ENCODE results near the gene PCDHGB5.
"Not testable (repeated sequence)": the region's sequence is repeated elsewhere in the genome, so short reads cannot be mapped to it uniquely, and the experiment has no call there.

The PCDHGB5 gene

GRCh38 chr5:141398608-141399007 is 861 bp downstream of the PCDHGB5 start:
- no peak for DNase-seq (ENCODE audit: low read depth, low spot score)
- H3K36me3 ChIP-seq (ENCODE audit: insufficient read depth, insufficient read length, low read length) = no peaks in the 10 kb centered on the region
- no peak overlapping the region for H3K9ac ChIP-seq (ENCODE audit: insufficient read length, low read depth)
- H3K4me1 ChIP-seq (ENCODE audit: insufficient read depth, insufficient read length) = no peaks in the 10 kb centered on the region
- H3K4me3 ChIP-seq (ENCODE audit: insufficient read length, low read depth) = no peak overlapping the region
- TF ChIP-seq YY1 (IDR thresholded peaks at IDR 0.05; ENCODE audit: insufficient read depth, insufficient read length) (no peak), ZNF274 (IDR thresholded peaks at IDR 0.05; ENCODE audit: low read depth, low read length) (no peak), SUZ12 (IDR thresholded peaks at IDR 0.05; ENCODE audit: extremely low read depth, insufficient read depth, insufficient read length) (no peak)
- H3K9me3 ChIP-seq (ENCODE audit: insufficient read depth, low read length) = peaks cover 8% of the 10 kb centered on the region; the same call in 1 of the 2 replicates
- no peaks in the 10 kb centered on the region for H3K27me3 ChIP-seq (ENCODE audit: insufficient read depth, insufficient read length)

DNA sequence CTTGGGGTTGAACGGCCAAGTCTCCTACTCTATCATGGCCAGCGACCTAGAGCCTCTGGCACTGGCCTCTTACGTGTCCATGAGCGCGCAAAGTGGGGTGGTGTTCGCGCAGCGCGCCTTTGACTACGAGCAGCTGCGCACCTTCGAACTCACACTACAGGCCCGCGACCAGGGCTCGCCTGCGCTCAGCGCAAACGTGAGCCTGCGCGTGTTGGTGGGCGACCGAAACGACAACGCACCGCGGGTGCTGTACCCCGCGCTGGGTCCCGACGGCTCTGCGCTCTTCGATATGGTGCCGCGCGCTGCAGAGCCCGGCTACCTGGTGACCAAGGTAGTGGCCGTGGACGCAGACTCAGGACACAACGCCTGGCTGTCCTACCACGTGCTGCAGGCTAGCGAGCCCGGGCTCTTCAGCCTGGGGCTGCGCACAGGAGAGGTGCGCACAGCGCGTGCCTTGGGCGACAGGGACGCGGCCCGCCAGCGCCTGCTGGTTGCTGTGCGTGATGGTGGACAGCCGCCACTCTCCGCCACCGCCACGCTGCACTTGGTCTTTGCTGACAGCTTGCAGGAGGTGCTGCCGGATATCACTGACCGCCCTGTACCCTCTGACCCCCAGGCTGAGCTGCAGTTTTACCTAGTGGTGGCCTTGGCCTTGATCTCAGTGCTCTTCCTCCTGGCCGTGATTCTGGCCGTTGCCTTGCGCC is 2.0 kb downstream of the PCDHGB5 start:
- Histone ChIP-seq H3K4me3 (ENCODE audit: insufficient read length, low read depth) (no peak overlapping the region), H3K9ac (ENCODE audit: insufficient read length, low read depth) (no peak overlapping the region), H3K4me1 (ENCODE audit: insufficient read depth, insufficient read length) (no peaks in the 10 kb centered on the region), H3K36me3 (ENCODE audit: insufficient read depth, insufficient read length, low read length) (no peaks in the 10 kb centered on the region), H3K9me3 (ENCODE audit: insufficient read depth, low read length) (peaks cover 4% of the 10 kb centered on the region; the same call in 1 of the 2 replicates), H3K27me3 (ENCODE audit: insufficient read depth, insufficient read length) (no peaks in the 10 kb centered on the region)
- no peak for DNase-seq (ENCODE audit: low read depth, low spot score)
- no peak for TF ChIP-seq ZNF274 (IDR thresholded peaks at IDR 0.05; ENCODE audit: low read depth, low read length)
- no peak for TF ChIP-seq SUZ12 (IDR thresholded peaks at IDR 0.05; ENCODE audit: extremely low read depth, insufficient read depth, insufficient read length)
- no peak for TF ChIP-seq YY1 (IDR thresholded peaks at IDR 0.05; ENCODE audit: insufficient read depth, insufficient read length)

DNA sequence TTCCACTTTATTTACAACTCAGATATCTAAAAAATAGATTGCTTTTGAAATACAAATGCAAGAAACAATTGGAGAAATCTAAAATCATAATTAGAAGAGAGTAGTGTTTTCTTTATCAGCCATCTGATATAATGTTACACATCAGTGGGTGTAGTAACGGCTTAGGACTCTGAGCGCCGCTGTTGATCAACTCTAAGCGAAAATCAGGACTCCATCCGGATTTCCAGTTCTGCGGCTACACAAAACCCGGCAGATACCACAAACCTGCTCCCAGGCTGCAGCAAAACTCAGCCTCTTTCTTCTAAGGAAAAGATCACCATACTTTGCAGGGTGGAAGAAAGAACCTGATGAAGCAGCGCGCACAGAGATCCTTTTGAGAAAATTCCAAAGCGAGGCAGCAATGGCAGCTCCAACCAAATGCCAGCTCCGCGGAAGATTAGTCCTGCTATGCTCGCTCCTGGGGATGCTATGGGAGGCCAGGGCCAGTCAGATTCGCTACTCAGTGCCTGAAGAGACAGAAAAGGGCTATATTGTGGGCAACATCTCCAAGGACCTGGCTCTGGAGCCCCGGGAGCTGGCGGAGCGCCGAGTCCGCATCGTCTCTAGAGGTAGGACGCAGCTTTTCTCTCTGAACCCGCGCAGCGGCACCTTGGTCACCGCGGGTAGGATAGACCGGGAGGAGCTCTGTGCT is 5.0 kb downstream of the PCDHGB5 start, which contains the start of gene PCDHGA9:
Gene PCDHGA9, plus strand, starts transcription at position 226 of the 691 bp plus-strand sequence. Its CDS starts 175 bp downstream, at position 401.
- Histone ChIP-seq H3K27me3 (ENCODE audit: insufficient read depth, insufficient read length) (no peaks in the 10 kb centered on the region), H3K4me1 (ENCODE audit: insufficient read depth, insufficient read length) (no peaks in the 10 kb centered on the region), H3K9ac (ENCODE audit: insufficient read length, low read depth) (no peak within 1 kb of the TSS), H3K4me3 (ENCODE audit: insufficient read length, low read depth) (no peak within 1 kb of the TSS), H3K36me3 (ENCODE audit: insufficient read depth, insufficient read length, low read length) (no peaks in the 10 kb centered on the region), H3K9me3 (ENCODE audit: insufficient read depth, low read length) (peaks cover 4% of the 10 kb centered on the region; the same call in 1 of the 2 replicates)
- DNase-seq (ENCODE audit: low read depth, low spot score) = no peak
- TF ChIP-seq SUZ12 (IDR thresholded peaks at IDR 0.05; ENCODE audit: extremely low read depth, insufficient read depth, insufficient read length) (no peak), ZNF274 (IDR thresholded peaks at IDR 0.05; ENCODE audit: low read depth, low read length) (no peak), YY1 (IDR thresholded peaks at IDR 0.05; ENCODE audit: insufficient read depth, insufficient read length) (no peak)

DNA sequence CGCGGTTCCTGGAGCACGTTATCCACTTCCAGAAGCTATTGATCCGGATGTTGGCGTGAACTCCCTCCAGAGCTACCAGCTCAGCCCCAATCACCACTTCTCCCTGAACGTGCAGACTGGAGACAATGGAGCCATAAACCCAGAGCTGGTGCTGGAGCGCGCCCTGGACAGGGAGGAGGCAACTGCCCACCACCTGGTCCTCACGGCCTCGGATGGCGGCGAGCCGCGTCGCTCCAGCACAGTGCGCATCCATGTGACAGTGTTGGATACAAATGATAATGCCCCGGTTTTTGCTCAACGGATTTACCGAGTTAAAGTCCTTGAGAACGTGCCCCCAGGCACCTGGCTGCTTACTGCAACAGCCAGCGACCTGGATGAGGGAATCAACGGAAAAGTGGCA is 5.6 kb downstream of the PCDHGB5 start:
- H3K4me3 ChIP-seq (ENCODE audit: insufficient read length, low read depth) = no peak overlapping the region
- peaks cover 4% of the 10 kb centered on the region; the same call in 1 of the 2 replicates for H3K9me3 ChIP-seq (ENCODE audit: insufficient read depth, low read length)
- no peaks in the 10 kb centered on the region for H3K4me1 ChIP-seq (ENCODE audit: insufficient read depth, insufficient read length)

DNA sequence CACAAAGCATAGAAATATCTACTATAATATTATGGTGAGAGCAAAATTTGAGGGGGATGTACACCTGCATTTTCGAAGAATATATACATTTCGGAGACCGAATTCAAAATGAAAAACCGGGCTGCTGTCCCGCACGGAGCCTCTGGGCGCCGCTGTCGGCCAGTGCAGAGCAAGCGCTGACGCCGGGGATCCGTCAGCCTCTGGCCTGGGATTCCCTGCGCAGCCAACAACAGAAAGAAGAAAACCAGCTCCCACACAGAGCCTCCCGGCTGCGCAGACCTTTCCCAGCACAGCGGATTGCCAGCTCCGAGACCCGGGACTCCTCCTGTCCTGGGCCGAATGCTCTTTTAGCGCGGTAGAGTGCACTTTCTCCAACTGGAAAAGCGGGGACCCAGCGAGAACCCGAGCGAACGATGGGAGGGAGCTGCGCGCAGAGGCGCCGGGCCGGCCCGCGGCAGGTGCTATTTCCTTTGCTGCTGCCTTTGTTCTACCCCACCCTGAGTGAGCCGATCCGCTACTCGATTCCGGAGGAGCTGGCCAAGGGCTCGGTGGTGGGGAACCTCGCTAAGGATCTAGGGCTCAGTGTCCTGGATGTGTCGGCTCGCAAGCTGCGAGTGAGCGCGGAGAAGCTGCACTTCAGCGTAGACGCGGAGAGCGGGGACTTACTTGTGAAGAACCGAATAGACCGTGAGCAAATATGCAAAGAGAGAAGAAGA is 10.2 kb downstream of the PCDHGB5 start, which contains the start of gene PCDHGB6:
Gene PCDHGB6, plus strand, starts transcription at position 232 of the 716 bp plus-strand sequence. Its CDS starts 182 bp downstream, at position 414.
- DNase-seq (ENCODE audit: low read depth, low spot score) = peak; percentile 57
- not testable (repeated sequence) for H3K36me3 ChIP-seq (ENCODE audit: insufficient read depth, insufficient read length, low read length); H3K4me1 ChIP-seq (ENCODE audit: insufficient read depth, insufficient read length); H3K9me3 ChIP-seq (ENCODE audit: insufficient read depth, low read length)
- Histone ChIP-seq H3K27me3 (ENCODE audit: insufficient read depth, insufficient read length) (peaks cover 17% of the 10 kb centered on the region), H3K4me3 (ENCODE audit: insufficient read length, low read depth) (peak within 1 kb of the TSS; percentile 53), H3K9ac (ENCODE audit: insufficient read length, low read depth) (peak within 1 kb of the TSS; percentile 56)

More for the DNA sequence above, 5.6 kb downstream of the PCDHGB5 start:
- TF ChIP-seq ZNF274 (IDR thresholded peaks at IDR 0.05; ENCODE audit: low read depth, low read length) = no peak
- TF ChIP-seq SUZ12 (IDR thresholded peaks at IDR 0.05; ENCODE audit: extremely low read depth, insufficient read depth, insufficient read length) = no peak
- no peak for TF ChIP-seq YY1 (IDR thresholded peaks at IDR 0.05; ENCODE audit: insufficient read depth, insufficient read length)
- no peak for DNase-seq (ENCODE audit: low read depth, low spot score)
- Histone ChIP-seq H3K9ac (ENCODE audit: insufficient read length, low read depth) (no peak overlapping the region), H3K36me3 (ENCODE audit: insufficient read depth, insufficient read length, low read length) (no peaks in the 10 kb centered on the region), H3K27me3 (ENCODE audit: insufficient read depth, insufficient read length) (peaks cover 3% of the 10 kb centered on the region)

DNA sequence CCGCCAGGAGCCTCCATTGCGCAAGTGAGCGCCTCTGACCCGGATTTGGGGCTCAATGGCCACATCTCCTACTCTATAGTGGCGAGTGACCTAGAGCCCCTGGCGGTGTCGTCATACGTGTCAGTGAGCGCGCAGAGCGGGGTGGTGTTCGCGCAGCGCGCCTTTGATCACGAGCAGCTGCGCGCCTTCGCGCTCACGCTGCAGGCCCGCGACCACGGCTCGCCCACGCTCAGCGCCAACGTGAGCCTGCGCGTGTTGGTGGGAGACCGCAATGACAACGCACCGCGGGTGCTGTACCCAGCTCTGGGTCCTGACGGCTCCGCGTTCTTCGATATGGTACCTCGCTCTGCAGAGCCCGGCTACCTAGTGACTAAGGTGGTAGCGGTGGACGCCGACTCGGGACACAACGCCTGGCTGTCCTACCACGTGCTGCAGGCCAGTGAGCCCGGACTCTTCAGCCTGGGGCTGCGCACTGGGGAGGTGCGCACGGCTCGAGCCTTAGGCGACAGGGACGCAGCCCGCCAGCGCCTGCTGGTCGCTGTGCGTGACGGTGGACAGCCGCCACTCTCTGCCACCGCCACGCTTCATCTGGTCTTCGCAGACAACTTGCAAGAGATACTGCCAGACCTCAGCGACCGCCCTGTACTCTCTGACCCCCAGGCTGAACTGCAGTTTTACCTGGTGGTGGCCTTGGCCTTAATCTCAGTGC is 12.0 kb downstream of the PCDHGB5 start:
- DNase-seq (ENCODE audit: low read depth, low spot score) = no peak
- Histone ChIP-seq H3K4me3 (ENCODE audit: insufficient read length, low read depth) (no peak overlapping the region), H3K36me3 (ENCODE audit: insufficient read depth, insufficient read length, low read length) (no peaks in the 10 kb centered on the region), H3K9ac (ENCODE audit: insufficient read length, low read depth) (no peak overlapping the region), H3K4me1 (ENCODE audit: insufficient read depth, insufficient read length) (no peaks in the 10 kb centered on the region), H3K9me3 (ENCODE audit: insufficient read depth, low read length) (peaks cover 10% of the 10 kb centered on the region; the same call in 1 of the 2 replicates), H3K27me3 (ENCODE audit: insufficient read depth, insufficient read length) (peaks cover 17% of the 10 kb centered on the region)
- no peak for TF ChIP-seq YY1 (IDR thresholded peaks at IDR 0.05; ENCODE audit: insufficient read depth, insufficient read length)
- TF ChIP-seq ZNF274 (IDR thresholded peaks at IDR 0.05; ENCODE audit: low read depth, low read length) = no peak
- no peak for TF ChIP-seq SUZ12 (IDR thresholded peaks at IDR 0.05; ENCODE audit: extremely low read depth, insufficient read depth, insufficient read length)
